ENCODE data around the gene UNCX.

UNCX gene

DNA sequence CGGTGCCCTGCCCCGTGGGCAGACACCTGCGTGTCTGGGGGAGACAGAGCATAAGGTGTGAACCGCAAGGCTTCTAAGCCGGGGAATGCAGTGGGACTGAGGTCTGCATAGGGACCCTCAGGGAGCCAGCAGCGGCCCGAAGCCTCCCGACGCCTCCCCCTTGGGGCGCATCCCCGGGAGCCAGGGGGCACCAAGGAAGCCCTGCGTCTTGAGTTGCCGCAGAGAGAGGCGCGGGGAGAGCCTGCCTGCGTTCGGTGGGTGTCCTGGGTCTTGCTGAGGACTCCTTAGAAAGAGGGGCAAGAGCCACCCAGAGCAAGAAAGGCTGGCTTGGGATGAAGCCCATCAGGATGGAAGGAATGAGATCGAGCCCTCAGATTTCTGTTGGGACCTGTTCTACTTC is 18.2 kb upstream of the UNCX start:
- DNase-seq: no peak

DNA sequence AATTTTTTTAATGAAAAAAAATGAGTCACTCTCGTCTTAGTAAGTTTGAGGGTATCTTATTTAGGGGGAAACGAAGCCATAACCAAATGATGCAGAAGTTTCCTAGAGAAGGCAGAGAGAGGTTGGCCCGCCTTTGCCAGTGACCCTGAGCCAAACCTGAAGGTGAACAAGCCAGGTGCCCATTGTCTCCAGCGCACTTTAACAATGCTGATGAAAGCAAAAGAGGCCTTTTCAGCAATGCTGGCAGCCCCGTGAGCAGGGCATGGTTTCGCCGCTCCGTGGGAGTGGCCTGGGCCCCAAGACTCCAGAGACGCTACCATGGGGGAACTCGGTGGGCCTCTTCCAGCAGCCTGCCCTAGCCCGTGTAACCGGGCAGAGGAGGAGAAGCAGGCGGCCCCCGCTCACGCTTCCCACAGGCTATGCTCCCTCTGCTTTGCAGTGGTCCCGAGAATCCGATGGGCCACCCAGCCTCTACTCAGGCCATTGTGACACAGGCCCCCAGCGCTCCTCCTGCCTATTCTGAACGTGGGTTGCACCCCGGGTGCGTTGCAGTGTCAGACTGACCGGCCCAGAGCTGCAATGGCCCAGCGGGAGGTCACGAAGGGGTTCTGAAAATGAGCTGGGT is 14.0 kb upstream of the UNCX start:
- DNase-seq: no peak

DNA sequence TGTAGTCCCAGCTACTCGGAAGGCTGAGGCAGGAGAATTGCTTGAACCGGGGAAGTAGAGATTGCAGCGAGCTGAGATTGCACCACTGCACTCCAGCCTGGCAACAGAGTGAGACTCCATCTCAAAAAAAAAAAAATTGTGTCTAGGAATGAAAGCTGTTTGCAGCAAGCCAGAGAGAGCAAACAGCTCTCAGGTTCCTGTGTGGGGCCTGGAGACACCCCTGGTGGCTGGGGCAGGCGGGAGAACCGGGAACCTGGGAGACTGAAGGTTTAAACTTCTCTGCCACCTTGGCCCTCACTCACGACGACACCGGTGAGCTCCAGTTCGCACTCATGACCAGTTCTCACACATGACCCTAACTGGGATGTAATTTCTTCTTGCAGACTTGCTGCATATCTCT is 13.2 kb upstream of the UNCX start:
- DNase-seq: no peak

DNA sequence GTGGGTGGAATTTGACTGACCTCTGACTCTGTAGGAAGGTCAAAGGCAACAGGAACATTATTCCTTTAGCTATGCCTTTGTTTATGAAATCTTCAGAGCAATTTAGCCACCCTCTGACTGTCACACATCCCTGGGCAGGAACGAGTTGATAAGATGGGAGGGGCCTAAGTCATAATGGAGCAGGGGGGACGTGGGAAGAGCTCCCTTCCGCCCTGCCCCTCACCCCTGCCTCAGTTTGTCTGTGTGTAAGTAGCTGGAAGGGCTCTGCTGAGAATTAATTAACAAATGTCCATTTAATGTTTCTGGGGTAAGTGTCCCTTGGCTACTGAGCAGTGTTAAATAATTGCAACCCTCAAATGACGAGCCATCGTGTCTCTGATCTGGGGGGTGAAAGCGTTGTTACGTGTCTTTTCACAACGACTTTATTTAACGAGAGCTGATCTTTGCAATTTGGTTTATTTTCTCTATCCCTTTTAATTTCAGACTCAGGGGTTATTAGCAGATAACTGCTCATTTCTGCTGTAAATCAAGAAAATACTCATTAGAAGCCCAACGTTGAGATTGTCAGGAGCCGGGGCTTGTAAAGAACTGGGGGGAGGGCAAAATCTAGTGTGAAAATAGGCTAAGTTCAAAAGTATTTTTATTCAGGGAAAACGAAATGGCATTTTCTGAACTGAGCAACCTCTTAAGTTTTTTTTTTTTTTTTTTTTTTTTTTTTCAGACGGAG is 12.5 kb upstream of the UNCX start:
- no peak for DNase-seq

DNA sequence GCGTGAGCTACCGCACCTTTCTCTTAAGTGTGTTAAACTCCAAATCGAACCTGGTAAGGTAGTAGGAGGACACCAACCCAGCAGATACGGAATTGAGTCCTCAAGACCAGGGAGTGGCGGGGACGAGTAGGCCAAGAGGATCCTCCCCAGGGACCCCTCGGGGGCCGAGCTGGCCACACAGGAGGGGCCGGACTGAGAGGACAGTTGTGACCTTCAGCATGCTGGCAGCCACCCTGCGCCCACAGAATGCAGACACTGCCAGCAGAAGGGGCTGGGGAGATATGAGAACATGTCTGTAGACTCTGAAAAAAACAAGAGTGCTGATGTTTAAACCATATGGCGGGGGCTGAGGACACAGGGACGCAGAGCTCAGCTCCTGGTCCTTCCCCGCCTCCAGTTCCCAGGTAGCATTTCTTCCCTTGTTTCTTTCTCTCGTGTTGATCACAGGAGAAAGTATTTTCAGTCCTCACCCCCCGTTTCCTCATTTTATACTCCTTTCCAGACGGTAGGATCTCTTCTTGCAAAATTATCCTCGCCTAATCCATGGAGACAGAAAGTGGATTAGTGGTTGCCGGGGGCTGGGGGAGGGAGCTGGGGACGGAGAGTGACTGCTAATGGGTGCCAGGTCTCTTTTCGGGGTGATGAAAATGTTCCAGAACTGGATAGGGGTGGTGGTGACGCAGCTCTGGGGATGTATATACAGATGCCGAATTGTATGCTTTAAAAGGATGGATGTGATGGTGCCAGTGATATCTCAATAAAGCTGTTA is 11.5 kb upstream of the UNCX start:
- no peak for DNase-seq

DNA sequence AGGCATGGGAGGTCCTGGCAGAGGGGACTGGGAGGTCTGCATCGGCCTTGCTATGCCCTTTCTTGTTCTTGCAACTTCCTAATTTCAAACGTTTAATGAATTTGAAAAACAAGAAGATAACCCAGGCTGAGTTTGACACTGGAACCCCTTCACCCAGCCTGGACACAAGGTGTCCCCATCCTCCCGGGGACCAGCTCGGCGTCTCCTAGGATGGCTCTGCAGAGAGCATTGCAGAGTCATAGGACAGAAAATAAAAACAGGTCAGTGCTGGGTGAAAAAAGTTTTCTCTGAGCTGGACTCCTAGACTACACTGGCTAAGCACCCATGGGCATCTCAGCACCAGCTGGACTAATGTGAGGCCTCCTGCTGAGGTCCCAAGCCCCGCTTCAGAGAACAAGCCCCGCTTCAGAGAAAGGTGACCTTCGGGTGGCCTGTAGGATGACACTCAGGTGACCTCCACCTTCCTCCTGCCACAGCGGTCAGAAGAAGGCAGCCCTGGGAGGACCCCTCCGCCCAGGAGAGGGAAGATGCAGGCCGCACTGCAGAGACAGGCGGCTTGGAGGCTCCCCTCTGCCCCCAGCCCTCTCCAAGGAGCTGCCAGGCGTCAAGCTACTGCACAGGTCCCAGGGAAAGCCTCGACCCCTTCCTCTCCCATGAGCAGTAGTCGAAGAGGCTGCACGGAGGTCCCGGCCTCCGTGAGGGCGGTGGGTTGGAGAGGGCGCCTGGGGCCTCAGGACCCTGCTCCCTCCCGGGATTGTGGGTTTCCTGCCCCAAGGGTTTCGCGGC is 9.3 kb upstream of the UNCX start:
- DNase-seq: no peak

DNA sequence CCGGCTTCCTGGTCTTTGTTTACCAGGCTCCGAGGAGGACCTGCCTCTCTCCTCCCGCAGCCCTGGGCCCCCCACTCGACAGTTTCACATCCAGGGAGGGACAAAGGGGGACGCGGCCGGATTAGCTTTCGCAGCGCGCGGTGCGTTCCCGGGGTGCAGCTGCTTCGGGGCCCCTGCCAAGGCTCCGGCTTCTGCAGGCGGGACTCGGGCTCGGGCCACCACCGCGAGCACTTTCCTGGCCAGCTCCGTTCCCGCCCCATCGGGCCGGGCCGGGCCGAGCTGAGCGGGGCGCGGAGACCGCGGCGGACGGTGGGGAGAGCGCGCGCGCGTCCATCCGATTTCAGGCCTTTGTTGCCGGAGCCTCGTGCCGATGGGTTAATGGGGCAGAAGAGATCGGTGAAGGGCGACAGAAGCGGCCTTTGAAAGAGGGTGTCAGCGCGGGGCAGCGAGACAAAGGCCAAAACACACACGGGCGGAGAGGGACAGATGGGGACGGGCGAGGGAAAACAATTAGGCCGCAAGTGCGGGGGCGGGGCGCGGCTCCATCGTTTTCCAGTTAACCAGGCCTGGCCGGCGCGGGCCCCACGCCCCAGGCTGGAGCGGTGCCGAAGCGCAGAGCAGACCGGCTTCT is 8.5 kb upstream of the UNCX start:
- DNase-seq: no peak

DNA sequence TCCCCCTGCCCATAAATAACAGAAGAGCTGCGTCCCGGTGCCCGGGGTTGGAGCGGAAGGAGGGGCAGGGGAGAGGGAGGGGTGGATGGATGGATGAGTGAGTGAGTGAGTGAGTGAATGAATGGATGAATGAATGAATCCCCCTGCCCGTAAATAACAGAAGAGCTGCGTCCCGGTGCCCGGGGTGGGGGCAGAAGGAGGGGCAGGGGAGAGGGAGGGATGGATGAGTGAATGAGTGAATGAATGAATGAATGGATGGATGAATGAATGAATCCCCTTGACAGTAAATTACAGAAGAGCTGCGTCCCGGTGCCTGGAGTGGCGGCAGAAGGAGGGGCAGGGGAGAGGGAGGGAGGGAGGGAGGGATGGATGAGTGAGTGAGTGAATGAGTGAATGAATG is 7.6 kb upstream of the UNCX start:
- no peak for DNase-seq

DNA sequence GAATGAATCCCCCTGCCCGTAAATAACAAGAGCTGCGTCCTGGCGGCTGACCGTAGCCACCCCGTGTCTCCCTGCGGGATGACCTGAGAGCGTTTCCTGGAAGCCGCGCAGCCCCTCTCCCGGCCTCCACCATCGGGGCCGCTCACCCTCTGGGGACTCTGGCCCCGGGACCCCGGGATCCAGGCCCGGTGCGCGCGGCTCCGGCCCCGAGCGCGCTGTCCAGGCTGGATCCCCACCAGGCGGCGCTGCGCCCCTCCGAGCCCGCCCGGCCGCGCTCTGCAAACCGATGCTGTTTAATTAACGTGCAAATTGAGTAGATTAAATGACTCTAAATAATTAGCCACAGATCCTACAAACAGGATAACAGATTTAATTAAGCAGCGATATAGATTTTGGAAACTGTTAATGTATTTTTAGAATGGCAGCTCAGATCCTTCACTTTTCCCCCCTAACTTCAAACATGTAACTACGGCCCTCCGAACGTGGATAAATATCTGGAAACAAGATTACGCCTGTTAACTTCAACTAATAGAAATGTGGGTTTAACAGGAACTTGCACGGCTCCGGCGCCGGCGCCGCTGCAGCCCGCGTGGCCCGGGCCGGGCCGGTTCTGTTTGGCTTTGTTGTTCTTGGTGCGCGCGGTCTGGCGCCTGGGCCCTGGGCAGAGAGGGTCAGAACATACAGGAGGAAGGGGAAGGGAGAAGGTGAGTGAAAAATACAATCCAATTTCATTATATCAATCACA is 7.1 kb upstream of the UNCX start:
- peak in 6 of 51 donors; percentile 7 to 40 (median 18) for DNase-seq

DNA sequence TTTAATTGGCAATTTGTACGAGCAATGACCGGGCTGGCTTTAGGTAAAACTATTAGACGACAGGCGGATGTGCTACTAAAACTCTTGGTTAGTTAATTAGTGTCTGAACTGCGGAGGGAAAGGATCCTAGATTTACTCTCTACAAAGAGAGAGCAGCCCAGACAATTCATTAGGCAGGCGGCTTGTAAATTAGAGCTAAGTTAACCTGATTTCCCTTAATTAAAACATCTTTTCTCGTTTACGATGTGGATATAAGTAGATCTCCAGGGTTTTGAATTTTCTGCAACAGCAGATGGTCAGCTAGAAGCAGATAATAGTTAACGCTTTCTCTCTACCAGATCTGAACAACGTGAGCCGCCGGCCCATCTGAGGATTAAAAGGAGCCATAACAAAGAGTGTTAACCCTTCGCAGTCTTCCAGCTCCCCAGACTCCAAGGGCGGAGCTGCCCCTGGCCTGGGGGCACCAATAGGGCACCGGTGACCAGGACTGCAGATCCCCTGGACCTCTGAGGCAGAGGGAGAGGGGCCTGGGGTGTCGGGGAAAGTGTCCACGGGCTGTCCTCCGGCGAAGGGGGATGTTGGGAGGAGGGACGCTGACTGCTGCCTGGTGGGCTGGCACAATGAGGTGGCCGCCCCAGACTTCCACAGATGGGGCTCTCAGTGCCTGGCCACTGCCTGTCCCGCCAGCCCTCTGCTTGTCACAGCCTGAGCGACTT is 6.3 kb upstream of the UNCX start:
- DNase-seq: no peak

DNA sequence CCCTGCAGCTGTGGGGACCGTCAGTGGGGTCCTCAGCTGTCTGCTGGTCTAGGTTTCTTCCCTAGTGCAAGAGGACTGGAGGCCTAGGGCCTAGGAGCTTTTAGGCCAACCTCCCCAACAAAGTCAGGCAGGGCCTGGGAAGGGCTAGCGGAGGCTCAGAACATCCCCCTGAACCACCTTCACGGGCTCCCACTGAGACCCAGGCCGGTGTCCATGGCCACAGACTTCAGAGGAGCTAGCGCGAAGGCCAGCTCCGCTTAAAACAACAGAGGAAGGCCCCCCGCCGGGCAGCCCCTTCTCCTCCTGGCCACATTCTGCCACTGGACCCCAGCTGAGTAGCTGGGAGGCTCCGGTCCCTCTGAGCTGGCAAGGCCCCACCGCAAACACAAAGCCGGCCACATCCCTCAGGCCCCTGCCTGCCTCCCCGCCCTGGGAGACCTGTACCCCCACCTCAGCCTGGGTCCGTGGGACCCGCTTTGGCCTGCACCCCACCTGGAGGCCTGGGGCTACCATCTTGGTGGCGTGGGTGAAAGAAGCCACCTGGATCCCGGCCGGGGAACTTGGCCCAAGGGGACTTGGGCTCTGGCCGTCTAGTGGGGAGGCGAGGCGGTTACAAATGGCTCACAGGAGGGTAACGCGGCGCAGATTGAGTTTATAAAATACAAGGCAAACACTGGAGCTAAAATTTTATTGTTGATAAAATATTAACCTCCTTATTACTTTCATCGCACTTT is 5.4 kb upstream of the UNCX start:
- DNase-seq: no peak

DNA sequence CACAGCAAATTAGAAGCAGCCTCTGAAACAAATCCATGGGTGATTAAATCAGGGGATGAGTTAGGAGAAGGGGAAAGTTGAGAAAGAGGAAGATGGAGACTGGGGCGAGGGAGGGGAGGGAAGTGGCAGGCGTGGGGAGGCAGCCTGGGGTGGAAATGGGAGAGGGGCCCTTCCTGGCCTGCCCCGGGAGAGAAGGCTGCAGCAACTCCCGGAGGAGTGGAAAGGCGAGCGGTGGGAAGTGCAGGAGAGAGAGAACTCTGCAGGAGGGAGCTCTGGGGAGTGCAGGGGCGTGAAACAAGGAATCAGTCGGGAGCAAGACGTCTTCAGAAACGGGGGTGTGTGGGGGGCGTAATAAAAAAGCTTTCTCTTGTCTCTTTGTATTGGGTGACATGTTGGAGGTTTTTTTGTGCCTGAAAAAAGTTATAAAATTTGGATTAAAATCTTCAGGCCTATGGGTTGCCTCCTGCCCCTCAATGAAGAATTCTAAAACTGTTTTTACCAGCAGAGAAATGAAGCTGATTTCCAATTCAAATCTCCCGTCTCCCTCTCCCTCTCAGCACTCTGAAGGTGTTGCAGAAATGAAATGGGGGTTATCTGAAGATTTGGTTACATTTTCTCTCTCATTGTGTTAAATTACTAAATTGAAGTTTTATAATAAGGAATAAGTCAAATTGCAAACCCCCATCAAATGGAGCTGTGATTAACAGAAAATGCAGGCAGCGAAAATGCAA is 4.7 kb upstream of the UNCX start:
- no peak for DNase-seq

DNA sequence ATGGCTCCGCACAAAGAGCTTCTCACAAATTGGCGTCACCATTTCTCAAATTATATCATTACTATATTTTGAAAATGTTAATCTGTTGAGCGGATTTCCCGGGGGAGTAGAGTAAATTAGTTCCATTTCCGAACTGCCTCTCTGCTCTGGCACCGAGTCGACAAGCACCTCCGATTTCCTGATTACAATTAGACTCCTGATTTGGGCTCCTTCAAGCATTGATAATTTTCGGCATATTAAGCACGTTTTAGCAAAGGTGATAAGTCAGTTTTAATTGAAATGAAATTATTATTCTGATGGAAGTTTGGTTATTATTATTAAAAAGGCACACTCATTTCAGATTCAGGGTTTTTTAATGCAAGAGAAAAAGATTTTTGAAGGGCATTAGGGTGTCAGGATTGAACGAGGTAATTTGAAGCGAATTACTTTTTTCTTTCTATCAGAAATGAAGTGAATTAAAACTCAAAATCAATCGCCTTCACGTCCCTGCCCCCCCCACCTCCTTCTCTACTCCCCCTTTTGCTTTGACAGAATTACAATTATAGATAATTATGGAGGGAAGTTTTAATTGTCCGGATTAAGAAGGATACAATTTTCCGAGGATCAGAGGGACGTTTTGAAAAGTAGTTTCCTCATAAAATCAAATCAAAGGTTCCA is 4.0 kb upstream of the UNCX start:
- DNase-seq: no peak

DNA sequence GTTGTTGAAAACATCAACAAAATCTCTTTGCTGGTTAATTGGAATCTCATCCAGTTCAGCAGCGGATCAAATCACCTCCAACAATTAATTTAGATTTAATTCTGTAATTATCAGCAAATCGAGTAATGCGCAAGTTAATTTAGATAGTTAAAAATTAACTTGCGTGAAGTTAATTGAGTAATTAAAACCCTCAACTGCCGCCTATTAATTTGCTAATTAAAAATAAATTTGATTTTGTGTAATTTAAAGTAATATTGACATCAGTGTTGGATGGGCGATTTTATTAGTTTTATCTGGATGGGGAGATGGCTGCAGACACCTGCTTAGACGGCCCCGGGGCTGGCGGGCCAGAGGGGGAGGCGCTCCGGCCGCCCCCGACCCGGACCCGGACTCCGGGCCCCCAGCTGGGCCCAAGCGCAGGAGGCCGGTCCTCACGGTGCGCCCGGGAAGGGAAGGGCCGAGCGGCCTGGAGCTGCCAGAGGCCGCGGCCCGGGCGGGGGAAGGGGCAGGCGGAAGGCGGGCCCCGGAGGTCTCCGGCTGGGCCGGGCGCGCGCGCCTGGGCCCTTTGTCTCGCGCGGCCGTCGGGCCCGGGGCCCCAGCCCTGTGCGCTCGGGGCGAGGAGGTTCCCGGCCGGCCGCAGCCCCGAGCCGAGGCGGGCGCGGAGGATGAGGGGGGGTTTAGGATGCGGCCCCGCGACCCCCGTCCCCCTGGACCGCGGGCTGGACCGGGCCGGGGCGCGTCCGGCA is 3.3 kb upstream of the UNCX start:
- no peak for DNase-seq

DNA sequence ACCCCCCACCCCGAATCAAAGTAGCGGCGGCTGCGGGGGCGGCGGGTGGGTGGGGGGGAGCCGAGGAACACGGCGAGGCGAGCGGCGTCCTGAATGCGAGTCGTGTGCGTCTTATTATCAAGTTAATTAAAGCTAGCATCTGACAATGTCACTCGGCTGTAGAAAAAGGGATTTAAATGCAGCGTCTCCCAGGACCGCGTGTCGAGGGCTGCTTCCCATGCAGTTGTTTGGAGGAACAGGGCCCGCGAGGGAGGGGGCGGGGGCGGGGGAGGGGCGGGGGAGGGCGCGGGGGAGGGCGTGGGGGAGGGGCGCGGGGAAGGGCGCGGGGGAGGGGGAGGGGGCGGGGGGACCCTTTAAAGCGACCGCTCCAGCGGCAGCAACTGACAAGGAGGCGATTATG is 2.7 kb upstream of the UNCX start:
- no peak for DNase-seq

DNA sequence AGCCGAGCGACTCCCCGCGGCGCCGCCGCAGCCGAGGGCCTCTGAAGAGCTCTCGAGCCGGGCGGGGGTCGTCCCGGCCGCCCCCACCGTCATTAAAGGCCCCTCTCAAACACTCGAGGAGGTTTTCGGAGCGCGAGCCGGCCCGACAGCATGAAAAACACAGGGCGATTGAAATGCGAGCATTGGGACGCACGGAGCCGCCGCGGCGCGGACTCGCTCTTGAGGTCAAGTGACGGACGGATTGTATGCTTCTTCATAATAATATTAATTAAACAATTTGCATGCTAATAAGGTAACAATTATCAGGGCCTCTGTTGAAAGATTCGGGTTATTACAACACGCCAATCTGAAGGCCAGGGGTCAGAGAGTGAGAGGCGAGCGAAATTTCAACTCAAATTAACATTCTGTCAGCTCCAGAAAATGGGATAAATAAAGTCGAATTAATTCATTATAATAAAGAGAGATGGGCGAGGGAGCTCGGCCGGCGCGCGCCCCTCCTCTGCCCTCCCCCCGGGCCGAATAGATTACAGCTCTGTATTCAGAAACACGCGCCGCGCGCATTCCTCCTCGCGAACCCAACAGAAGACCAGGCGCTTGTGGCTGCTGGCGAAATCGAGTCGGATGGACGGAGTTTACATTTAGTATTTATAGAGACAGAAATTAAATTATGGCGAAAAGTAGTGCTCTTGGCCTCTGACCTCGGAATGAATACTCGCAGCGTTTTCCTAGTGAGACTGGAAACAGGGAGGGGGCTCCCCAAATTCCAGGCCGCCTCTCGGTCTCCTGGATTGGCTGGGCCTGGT is 2.1 kb upstream of the UNCX start:
- no peak for DNase-seq

Measured in hypothalamus (tissue), 51 donors.